HG03025 (cell line): ENCODE measurements around the gene DEGS2.
"Not testable (repeated sequence)": the region's sequence is repeated elsewhere in the genome, so short reads cannot be mapped to it uniquely, and the experiment has no call there.

Experiments used
- ATAC-seq: cut with Tn5 transposase; IDR thresholded peaks from one replicate; pipeline ENCODE4 v1.9.1; 2021; ENCODE audit warnings: mild to moderate bottlenecking, moderate library complexity; ENCODE audit not compliant: unreplicated experiment, low FRiP score

Gene DEGS2

DNA sequence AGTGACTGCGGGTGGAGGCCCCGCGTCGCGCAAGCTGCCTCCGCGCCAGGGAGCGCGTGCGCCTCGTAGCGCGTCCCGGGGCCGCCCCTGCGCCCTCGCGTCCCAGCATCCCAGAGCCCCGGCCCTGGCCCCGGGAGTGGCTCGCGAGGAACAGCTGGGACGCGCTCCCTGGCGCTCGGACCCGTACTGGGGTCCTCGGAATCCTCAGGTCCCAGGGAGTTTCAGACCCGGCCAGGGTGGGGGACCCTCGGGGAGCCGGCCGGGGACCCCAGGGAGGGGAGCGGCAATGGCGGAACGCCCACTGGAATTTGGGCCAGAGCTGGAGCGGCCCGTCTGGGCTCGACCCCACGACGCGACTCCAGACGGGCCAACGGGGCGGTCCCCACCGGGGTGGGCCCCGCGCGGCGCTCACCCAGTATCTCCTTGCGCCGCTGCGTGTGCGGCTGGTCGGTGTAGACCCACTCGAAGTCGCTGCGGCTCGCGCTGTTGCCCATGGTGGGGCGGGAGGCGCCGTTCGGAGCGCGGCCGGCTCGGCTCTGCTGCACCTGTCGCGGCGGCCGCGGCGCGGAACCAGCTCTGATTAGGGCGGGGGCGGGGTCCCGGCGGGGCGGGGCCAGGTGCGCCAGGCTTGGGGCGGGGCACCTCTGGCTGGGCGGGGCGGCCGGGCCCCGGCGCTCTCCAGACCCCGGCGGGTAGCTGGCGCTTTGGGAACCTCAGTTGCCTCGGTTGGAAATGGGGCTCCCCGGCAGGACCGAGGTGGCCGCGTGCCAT lies at the start of gene DEGS2:
DEGS2 (minus strand) TSS at position 552 of the 771 bp plus-strand sequence; CDS start at position 494, 58 bp downstream.
- ATAC-seq = no peak

DNA sequence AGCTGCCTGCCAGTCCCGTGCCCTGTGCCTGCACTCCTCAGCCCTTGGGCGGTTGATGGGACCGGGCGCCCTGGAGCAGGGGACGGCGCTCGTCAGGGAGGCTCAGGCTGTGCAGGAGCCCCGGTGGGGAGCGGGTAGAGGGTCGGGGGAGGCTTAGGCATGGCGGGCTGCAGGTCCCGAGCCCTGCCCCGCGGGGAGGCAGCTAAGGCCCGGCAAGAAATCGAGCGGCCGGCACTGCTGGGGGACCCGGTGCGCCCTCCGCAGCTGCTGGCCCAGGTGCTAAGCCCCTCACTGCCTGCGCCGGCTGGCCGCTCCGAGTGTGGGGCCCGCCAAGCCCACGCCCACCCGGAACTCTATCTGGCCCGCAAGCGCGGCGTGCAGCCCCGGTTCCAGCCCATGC lies 48.7 kb upstream of the DEGS2 start:
- not testable (repeated sequence) for ATAC-seq

DNA sequence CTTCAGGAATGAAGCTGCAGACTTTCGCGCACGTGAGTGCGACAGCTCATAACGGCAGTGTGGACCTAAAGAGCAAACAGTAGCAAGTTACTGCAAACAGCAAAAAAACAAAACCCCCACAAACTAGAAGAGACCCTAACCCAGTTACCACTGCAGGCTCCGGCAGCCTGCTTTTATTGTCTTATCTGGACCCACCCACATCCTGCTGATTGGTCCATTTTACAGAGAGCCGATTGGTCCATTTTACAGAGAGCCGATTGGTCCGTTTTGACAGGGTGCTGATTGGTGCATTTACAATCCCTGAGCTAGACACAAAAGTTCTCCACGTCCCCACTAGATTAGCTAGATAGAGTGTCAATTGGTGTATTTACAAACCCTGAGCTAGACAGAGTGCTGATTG lies 48.1 kb upstream of the DEGS2 start:
- not testable (repeated sequence) for ATAC-seq

DNA sequence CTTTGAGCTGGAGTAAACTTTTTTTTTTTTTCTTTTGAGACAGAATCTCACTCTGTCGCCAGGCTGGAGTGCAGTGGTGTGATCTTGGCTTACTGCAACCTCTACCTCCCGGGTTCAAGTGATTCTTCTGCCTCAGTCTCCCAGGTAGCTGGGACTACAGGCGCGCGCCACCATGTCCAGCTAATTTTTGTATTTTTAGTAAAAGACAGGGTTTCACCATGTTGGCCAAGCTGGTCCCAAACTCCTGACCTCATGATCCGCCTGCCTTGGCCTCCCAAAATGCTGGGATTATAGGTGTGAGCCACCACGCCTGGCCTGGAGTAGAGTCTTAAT lies 45.4 kb upstream of the DEGS2 start:
- ATAC-seq = not testable (repeated sequence)

DNA sequence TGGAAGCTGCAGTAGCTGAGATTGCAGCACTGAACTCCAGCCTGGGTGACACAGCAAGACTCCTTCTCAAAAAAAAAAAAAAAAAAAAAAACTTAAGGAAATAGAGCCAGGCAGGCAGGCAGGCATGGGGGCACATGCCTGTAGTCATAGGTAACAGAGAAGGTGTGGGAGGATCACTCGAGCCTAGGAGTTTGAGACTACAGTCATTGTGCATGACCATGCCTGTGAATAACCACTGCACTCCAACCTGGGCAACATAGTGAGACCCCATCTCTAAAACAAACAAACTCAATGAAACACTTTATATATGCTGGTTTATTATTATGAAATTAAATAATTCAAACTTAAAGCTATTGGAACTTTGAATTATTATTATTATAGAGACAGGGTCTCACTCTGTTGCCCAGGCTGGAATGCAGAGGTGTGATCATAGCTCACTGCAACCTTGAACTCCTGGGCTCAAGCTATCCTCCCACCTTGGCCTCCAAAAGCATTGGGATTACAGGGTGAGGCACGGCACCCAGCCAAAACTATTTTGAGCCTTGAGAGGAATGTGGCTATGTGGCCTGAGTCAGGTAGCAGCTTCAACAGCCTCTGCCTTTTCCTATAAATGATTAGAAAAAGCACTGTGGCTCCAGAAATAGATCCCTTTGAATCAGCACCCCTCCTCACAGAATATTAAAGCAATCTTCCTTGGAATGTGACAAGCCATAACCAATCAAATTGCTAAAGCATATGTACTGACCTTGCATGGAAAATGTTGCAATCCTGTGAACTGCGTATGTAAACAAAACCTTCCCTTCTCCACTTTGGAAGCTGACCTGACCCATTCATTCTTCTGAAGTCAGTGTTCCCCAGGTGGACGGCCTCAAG lies 44.8 kb upstream of the DEGS2 start:
- no peak for ATAC-seq

DNA sequence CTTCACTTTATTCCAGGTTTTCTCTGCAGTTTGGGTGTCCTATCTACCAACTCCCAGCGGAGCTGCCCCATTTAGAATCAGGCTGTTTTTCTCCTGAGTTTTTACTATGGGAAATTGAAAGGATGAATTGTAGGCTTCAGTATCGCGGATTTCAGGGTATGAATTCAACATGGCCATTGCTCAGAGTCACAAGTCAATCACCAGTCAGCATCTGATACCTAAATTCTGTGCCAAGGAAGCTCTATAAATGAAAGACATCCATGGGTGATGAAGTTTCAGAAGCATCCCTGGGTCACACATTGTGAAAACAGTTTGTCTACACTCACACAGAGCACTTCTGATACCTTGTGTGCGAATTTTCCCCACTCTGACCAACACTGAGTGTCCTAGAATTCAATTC lies 43.7 kb upstream of the DEGS2 start:
- ATAC-seq = no peak

DNA sequence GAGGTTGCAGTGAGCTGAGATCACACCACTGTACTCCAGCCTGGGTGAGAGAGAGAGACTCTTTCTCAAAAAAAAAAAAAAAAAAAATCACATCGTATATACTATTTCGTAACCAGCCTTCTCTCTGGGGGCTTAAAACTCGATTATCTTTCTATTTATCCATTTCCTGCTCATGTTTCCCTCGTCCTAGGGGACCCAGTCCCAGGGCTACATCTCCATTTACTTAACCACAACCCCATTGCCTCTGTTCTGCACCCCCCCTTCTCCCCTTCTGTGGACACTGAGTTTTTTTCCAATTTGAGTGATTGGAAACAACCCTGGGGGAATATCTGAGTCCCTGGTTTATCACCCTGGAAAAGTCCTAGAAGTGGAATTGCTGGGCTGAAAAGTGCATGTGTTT lies 43.3 kb upstream of the DEGS2 start:
- no peak for ATAC-seq

DNA sequence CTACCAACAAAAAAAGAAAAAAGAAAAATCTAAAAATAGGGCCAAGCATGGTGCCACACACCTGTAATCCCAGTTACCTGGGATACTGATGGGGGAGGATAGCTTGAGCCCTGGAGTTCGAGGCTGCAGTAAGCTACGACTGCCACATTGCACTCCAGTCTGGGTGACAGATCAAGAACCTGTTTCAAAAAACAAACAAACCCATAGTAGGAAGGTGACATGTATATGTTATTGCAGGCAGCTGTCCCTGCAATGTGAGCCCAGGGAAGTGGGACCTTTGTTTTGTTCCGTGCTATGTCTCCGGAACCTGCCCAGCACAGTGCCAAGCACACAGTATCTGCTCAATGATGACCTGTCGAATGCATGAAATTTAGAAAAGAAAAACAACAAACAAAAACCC lies 42.3 kb upstream of the DEGS2 start:
- ATAC-seq = no peak

DNA sequence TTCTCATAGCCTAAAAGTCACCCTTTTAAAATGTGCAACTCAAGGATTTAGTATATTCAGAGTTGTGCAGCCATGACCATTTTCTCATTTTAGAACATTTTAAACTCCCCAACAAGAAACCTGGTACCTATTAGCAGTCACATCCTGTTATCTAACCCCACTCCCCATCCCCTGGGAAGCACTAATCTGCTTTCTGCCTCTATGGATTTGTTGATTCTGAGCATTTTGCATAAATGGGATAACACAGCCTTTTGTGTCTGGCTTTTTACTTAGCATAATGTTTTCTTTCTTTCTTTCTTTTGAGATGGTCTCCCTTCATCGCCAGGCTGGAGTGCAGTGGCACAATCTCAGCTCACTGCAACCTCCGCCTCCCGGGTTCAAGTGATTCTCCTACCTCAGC lies 40.9 kb upstream of the DEGS2 start:
- no peak for ATAC-seq

DNA sequence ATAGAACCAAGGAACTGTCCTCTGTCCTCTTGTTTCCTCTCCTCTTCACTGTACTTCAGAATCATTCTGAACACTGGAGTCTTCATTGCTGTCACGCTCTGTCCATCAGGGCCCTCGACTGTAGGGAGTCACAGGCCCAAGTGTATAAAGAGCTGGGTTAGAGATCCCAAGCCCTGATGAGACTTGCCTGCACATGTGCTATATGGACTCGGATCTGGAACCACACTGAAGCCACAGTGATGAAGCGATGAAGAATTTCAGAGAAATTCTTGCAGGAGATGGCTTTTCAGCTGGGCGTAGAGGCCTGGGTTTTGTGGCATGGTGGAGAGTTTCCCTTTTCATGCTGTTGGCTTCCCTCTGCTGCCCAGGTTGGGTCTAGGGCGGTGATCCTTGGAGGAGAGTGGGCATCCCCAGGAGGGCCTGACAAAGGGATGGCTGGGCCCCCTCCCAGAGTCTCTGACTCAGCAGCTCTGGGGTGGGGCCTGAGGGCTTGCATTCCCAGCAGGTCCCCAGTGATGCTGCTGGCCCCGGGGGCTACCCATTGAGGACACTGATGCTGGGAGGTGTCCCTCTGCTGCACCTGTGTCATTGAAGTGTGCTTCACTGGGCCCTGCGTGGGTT lies 39.9 kb upstream of the DEGS2 start:
- ATAC-seq = no peak

DNA sequence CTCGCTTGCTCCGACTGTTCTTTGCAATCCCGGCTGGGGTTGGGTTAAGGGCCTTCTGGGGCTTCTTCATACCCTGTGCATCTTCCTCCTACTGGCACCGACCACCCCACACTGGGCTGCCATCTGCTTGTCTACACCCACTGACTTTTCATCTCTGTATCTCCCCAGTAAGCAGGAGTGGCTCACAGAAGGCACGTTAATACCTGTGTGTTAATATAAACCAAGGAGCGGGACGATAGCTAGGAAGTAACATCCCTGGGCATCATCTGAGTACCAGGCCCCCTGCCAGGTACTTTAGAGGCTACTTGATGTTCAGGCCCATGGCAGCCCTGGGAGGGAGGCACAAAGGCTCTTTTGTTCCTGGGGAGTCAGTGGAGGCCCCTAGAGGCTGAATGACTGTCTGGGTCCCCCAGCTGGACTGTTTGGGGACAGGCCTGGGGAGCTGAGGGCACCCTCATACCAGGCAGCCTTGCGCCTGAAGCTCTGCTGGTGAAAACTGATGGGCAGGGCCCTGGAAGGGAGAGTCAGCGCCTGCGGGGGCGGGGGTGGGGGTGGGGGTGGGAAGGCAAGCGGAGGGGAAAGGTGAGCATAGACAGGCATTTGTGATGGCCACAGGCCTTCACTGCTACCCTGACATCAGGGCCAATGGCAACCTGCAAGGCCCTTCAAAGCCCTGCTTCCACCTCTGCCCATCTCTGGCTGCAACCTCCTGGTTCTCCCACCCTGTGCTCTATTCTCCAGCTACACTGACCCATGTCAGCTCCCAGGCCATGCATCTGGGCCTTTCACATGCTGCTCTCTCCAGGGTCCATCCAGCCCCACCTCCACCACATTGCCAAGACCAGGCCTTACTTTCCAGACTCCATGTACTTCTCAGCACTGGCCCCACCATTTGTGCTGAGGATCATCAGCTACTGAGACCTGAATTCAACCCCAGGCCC lies 34.2 kb upstream of the DEGS2 start:
- no peak for ATAC-seq

DNA sequence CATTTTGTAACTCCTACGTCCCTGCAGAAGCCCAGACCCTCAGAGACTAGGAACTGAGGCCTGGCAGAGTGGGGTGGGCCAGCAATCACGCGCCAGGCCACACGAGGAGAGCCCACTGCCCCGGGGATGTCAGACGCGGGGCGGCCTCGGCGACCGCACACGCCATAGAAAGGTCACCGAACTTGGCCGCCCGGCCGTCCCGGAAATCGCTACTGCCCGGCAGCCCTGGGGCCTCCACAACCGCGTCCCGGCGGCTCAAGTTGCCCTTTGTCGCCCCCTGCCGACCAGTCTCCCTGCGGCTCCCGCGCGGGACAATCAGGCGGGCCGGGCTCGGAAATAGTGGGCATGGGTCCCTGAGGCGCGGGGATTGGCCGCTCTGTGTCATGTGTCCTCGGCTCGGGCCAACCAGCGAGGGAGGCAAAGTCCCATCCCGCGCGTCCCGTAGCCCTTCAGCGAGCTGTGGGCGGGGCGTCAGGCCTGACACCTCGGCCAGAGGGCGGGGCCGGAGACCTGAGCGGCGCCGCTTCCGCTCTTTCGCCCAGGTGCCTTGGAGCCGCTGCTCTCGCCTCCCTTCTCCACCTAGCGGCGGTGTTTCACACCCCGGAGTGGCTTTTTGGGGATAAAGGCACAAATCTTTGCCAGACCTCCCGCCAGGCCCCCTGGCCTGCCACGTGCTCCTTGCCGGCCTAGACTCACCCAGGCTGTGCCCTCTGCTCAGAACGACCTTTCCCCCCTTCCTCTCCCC lies 33.4 kb upstream of the DEGS2 start:
- ATAC-seq = peak; percentile 98

DNA sequence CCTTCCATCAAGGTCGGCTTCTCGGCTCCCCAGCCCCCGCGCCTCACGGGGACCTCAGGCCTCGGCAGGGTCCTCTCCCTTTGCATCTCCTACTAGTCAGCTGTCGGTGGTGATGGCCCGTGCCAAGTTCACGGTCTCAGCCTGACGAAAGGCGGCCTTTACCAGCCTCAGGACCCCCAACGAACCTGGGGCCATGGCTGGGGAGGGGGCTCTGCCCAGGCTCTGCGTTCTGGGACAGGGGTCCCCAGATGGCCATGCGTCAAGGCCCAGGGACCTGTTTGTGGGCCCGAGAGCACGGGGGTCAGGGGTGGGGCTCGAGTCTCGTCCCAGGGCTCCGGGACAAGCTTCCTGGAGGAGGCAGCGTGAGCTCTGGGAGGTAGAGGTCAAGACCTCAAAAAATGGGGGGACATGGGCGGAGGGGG lies 32.8 kb upstream of the DEGS2 start:
- no peak for ATAC-seq

DNA sequence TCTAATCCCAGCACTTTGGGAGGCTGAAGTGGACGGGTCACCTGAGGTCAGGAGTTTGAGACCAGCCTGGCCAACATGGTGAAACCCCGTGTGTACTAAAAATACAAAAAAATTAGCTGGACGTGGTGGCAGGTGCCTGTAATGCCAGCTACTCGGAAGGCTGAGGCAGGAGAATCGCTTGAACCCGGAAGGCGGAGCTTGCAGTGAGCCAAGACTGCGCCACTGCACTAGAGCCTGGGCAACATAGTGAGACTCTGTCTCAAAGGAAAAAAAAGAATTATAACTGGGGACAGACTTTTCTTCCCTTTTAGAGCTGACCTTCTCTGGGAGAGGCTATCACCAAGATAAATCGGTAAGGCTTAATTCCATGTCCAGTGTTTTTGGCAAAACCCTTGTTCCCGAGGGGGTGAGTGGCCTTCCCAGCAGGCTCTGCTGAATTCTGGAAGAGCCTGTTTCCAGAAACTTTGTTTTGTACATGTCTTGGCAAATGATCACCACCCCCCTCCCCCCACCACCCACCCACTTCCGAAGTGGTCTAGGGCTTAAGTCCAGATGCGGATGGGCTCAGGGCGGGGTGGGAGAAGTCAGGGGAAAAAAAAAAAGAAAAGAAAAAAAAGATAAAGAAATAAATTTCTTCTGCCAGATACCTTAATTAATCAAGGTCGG lies 32.3 kb upstream of the DEGS2 start:
- no peak for ATAC-seq

DNA sequence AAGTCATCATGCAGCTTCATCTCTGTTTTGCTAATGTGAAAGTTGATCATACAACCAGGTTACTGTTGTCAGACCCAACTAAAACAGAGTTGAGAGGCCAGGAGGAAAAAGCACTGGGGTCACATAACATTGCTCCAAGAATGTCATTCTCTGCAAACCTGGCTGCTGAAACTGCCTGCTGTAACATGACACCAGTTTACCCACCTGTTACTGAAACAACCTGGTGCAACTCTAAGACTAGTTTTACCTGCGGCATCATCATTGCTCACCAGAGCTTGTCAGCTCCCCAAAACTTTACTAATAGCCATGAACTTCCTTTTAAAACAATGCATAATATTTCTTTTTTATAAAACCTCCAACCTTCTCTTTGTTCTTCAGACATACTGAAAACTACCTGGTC lies 30.7 kb upstream of the DEGS2 start:
- ATAC-seq = no peak

DNA sequence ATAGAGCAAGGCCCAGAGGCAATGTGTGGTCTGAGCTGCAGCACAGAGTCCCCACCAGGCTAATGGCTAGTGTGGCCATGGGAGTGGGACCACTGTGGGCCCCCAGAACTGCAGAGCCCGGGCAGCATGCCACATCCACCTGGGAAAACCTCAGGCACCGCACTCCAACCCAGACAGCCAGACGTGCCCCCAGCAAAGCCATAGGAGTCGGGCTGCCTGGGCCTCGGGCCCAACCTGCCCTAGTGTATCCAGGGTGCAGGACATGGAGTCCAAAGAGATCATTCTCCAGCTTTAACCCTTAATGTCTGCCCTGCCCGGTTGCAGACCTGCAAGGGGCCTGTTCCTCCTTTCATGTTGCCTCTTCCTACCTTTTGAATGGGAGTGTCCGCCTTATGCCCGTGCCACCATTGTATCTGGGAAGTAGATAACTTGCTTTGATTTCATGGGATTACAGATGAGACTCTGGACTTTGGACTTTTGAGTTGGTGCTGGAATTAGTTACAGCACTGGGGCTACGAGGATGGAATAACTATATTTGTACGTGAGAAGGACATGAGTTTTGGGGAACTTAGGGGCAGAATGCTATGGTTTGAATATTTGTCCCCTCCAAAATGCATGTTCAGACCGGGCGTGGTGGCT lies 29.1 kb upstream of the DEGS2 start:
- ATAC-seq = no peak

DNA sequence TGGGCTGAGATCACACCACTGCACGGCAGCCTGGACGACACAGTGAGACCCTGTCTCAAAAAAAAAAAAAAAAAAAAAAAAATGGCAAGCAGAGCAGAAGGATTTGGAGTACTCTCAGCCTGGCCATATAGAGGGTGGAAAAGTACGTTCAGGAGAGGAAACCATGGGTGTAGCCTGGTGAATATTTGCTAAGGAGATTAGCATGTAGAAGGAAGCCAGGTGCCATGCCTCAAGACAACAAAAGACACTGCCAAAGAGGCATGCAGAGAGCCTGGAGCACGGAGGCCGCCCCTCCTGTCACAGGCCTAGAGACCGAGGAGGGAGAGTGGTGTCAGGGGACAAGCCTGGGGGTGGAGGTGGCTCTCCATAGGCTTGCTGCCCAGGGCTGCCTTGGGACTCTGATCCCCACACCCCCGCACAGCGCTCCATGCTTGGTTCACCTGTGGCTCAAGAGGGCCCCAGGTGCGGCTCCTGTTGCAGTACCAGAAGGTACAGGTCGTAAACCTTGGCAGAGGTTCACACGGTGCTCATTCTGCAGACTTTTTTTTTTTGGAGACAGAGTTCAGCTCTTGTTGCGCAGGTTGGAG lies 27.9 kb upstream of the DEGS2 start:
- no peak for ATAC-seq

DNA sequence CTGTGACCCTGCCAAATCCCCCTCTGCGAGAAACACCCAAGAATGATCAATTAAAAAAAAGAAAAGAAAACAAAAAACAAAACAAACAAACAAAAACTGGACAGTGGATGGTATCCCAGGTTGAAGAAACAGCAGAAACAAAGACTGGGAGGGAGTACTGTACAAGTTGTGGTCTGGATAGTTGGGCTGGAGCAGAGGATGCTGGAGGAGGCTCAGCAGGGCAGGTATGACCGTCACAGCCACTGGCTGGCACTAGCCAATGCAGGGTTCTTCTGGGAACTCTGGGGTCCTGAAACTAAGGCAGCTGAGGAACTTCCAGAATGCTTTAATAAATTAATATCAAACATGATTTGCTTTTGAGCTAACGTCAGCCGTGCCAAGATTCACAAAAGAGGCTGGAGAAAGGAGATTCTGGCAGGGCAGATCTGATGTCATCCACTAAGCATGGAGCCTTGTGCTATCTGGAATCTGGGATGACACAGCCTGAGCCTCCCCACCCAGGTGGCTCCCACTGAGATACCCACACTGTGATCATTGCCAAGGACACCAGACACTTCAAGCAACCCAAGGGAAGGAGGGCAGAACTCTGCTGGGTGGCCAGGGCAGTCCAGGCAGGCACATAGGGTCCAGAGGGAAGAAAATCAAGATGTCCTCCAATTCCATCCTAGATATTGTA lies 22.6 kb upstream of the DEGS2 start:
- ATAC-seq = not testable (repeated sequence)
